Activated naive CD4-positive, alpha-beta T cell treated with anti-CD3 and anti-CD28 coated beads, Interleukin-2, amount 50 U/mL, for 72 hours (primary cell): ENCODE results near the gene TSC22D1. TPM values are rescaled to one million over a fixed set of nuclear protein-coding genes. Genes with fewer than 3 reads are reported as not detected.

Experiments used
- ATAC-seq, 2 donors: fragments of 150-1000 bp; cut with Tn5 transposase; 2 replicates each; pipeline ENCODE4 v1.10.0; 2021; ENCODE audit warnings: mild to moderate bottlenecking in 2 of 2, moderate library complexity in 2 of 2
- DNase-seq, 2 donors: peaks; one replicate each; pipeline ENCODE4 v3.0.0; 2021 to 2022; ENCODE audit warnings: low spot score in 2 of 2
- H3K27ac Mint-ChIP-seq, 2 donors: one replicate each; pipeline ENCODE4 v1.8.0; 2022; ENCODE audit warnings: mild to moderate bottlenecking in 2 of 2, mixed read lengths in 2 of 2
- H3K36me3 Mint-ChIP-seq, 2 donors: one replicate each; pipeline ENCODE4 v1.8.0; 2022; ENCODE audit warnings: mixed read lengths in 2 of 2
- H3K9me3 Mint-ChIP-seq, 2 donors: one replicate each; pipeline ENCODE4 v1.8.0; 2022; ENCODE audit warnings: mixed read lengths in 2 of 2
- total RNA-seq, 2 donors: library from RNA; stranded (reverse); gene quantifications; one replicate each; pipeline ENCODE4 v1.2.3, GENCODE V29; 2022

TSC22D1 gene
- total RNA-seq, 2 donors from 2014 or later = 7.9 to 12.7 TPM

DNA sequence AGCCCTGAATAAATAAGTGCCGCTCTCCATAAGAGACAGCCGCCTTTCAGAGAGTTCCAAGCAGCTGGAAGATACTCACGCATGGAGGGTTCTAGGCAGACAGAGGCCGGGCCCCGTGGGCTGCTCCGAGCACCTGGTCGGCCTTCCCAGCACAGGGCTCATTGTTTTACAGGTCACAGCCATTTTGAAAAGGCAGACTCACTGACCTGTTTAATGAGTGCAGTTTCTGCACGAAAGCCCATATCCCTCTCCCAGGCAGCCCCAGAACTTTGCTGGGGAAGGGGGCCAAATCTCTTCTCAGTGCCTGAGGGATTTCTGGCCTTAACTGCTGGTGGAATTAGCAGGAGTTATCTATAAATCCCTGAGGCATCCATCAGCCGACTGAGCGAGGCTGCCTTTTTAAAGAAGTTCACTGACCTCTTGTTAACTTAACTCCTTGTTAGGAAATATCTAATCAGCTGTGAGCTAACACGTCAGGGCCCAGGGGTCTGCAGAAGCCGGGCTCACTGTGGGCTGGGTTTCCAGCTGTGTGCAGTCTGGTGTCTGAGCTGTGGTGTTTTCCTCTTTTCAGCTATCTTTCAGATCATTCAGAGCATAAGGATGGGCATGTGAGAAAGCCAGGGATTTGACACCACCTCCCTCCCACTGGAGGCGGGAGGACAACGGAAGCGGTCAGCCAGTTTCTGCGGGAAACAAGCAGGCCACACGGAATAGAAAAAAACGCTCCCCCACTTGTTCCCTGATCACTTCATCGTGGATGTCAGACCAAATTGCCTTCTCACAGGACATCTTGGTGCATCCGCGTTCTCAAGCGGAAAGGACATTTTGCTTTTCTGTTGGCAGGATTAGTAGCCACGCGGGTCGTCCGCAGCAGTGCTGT, 179.2 kb downstream of the TSC22D1 start:
- no peak for ATAC-seq

DNA sequence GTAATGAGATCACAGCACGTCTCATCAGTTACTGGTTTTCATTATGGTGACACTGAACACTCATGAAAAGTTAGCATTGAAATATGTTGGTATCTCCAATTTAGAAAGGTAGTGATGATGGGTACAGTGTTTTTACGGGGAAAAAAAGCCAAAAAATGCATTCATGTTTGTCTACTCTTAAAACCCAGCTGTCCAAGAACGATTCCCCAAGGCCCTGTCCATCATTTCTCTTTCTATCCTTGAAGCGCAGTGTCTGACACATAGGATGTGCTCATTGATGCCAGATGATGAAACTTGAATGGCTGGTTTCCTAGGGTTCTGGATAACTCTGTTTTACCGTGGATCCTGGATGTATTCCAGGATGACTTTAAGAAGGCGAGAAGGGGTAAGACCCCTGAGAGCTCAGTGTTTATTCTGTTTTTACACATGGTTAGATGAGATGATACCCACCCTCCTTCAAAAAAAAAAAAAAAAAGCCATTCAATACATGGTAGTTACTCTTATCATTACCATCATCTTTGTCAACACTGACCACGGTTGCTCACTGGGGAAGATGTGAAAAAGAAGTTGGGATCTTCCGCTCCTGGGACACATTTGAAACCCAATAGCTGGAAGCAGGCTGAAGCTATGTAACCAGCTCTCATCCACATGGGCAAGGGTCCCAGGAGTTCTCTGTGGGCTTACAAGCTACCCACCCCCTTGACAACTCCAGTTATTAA, 180.0 kb downstream of the TSC22D1 start:
- Mint-ChIP-seq H3K27ac (no peak overlapping the region), H3K9me3 (no peaks in the 10 kb centered on the region)

More for the DNA sequence above, 179.2 kb downstream of the TSC22D1 start:
- Mint-ChIP-seq H3K9me3 (no peaks in the 10 kb centered on the region), H3K36me3 (no peaks in the 10 kb centered on the region), H3K27ac (no peak overlapping the region)
- no peak for DNase-seq

DNA sequence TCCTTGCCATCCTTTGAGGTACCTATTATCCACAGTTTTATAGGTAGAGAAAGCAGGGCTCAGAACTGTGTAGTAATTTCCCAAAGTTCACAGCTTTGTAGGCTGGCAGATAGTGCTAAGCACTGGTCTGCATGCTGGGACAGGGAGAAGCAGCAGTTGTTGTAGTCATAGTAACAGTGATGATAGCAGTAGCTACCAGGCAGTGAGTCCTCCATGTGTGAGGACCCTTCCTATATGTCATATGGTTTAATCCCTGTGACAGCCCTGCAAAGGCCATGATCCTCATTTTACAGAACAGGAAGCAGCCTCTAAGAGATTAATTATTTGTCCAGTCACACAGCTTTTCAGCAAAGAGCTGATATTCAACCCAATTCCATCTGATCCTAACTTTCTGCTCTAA, 181.5 kb downstream of the TSC22D1 start:
- Mint-ChIP-seq H3K36me3 (no peaks in the 10 kb centered on the region), H3K27ac (no peak overlapping the region), H3K9me3 (no peaks in the 10 kb centered on the region)
- ATAC-seq (no peak), DNase-seq (no peak)

More for the DNA sequence above, 180.0 kb downstream of the TSC22D1 start:
- no peaks in the 10 kb centered on the region for H3K36me3 Mint-ChIP-seq
- ATAC-seq (no peak), DNase-seq (no peak)

GRCh38 chr13:44393391-44393790, 182.7 kb downstream of the TSC22D1 start:
- no peak for DNase-seq
- Mint-ChIP-seq H3K27ac (no peak overlapping the region), H3K36me3 (no peaks in the 10 kb centered on the region), H3K9me3 (no peaks in the 10 kb centered on the region)
- ATAC-seq = no peak

GRCh38 chr13:44389876-44390275, 186.3 kb downstream of the TSC22D1 start:
- ATAC-seq = no peak
- Mint-ChIP-seq H3K27ac (no peak overlapping the region), H3K36me3 (no peaks in the 10 kb centered on the region), H3K9me3 (no peaks in the 10 kb centered on the region)
- no peak for DNase-seq

- no peak overlapping the region for H3K27ac Mint-ChIP-seq
- no peaks in the 10 kb centered on the region for H3K36me3 Mint-ChIP-seq
- DNase-seq = no peak
- ATAC-seq = no peak
- H3K9me3 Mint-ChIP-seq = no peaks in the 10 kb centered on the region
These were observed 187.0 kb downstream of the TSC22D1 start for GRCh38 chr13:44389060-44389666.

- Mint-ChIP-seq H3K27ac (no peak overlapping the region), H3K36me3 (no peaks in the 10 kb centered on the region), H3K9me3 (no peaks in the 10 kb centered on the region)
- DNase-seq (no peak), ATAC-seq (no peak)
These were observed 187.6 kb downstream of the TSC22D1 start for GRCh38 chr13:44388427-44389059.

- H3K27ac Mint-ChIP-seq = no peak overlapping the region
- H3K36me3 Mint-ChIP-seq = no peaks in the 10 kb centered on the region
- DNase-seq (no peak), ATAC-seq (no peak)
- no peaks in the 10 kb centered on the region for H3K9me3 Mint-ChIP-seq
These were observed 189.1 kb downstream of the TSC22D1 start for GRCh38 chr13:44386913-44387556.

DNA sequence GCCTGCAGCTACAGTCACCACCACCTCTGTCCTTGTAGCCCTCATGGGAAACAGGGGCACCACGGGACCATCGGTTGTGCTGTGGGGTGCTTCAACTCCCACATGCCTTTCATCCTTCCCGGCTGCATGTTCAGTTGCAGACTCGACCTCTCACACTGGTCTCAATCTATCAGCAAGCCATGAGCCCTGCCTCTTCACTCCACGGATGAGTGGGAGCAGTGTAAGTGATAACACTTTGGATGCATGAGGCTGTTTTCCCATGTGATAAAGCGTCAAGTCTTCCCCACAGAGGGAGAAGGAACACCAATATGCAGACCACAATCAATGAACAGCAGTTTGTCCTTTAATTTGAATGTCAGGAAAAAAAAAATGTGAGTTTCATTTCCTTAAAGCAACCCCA, 190.3 kb downstream of the TSC22D1 start:
- DNase-seq (no peak), ATAC-seq (no peak)
- no peaks in the 10 kb centered on the region for H3K9me3 Mint-ChIP-seq
- H3K27ac Mint-ChIP-seq = no peak overlapping the region
- no peaks in the 10 kb centered on the region for H3K36me3 Mint-ChIP-seq

DNA sequence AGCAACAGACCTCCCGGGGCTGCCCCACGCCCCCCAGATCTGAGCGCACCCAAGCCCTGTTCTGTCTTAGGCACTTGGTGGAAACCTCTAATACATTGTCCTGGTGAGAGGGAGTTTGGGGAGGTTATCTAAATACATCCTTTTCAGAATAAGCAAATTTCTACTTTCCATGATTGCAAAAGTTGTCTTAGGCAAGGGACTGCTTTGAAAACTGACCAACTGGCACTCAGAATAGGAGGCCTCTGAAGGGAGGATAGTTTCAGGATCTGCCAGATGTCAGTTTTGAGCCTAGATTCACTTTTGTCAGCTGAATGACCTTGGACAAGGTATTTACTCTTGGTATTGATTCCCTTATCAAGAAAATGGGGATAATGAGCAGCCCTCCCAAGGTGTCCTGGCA, 190.7 kb downstream of the TSC22D1 start:
- no peaks in the 10 kb centered on the region for H3K36me3 Mint-ChIP-seq
- H3K9me3 Mint-ChIP-seq = no peaks in the 10 kb centered on the region
- no peak overlapping the region for H3K27ac Mint-ChIP-seq
- DNase-seq (no peak), ATAC-seq (no peak)

DNA sequence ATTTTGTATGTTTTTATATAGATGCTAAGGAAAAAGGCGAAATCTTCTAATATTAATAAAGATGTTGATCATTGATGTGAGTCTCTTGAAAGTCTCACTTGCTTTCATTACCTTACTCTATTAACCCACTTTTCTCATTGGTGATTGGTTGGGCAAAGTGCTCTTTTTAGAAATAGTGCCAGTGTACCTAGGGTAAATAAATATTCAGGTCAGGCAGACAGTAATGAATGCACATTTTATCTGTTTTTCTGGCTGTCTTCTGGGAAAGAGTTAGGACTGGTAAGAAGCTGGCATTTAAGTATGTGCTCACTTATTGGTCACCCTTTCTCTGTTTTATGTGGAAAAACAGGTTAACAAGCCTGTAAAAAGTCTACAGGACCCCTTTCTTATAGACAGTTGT, 191.4 kb downstream of the TSC22D1 start:
- DNase-seq = no peak
- Mint-ChIP-seq H3K27ac (no peak overlapping the region), H3K36me3 (no peaks in the 10 kb centered on the region), H3K9me3 (no peaks in the 10 kb centered on the region)
- ATAC-seq = no peak

DNA sequence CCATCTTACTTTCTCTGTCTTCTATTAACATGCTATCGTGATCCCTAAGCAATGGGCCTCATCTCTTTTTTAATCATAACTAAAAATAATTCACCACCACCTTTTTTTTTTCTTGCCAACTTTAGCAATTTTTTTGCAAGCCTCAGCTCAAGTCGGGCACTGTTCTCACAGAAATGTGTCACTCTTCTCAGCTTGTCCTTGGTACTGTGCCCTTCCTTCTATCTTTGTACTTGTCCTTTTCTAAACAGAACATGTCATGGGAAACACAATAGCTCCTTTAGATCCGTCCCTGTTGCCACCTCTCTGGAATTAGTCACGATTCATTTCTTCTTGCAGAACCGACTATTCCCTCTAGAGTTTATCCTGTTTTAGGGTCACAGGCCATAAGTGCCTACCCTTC, 192.2 kb downstream of the TSC22D1 start:
- ATAC-seq = no peak
- no peaks in the 10 kb centered on the region for H3K9me3 Mint-ChIP-seq
- no peak for DNase-seq
- no peak overlapping the region for H3K27ac Mint-ChIP-seq
- H3K36me3 Mint-ChIP-seq = no peaks in the 10 kb centered on the region

DNA sequence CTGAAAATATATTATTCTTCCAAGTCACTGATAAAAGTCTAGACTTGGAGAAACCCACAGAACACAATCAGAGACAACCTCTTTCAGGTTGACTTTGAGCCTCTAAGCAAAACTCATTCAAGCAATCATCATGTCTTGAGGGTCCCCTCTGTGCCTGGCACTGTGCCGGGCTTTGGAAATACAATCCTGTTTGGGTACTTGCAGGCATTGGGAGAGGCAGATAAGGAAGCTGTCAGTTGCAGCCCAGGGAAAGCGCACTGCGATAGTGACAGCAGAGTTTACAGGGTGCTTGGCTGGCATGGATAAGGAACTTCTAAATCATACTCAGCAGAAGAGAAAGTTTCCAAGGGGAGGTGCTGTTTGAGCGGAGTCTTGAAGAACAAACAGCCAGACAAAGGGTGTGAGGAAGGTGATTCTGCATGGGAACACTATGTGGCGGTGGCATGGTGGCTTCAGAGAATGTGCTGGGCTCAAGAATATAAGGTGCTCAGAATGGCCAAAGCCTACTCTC, 193.4 kb downstream of the TSC22D1 start:
- no peak for ATAC-seq
- H3K9me3 Mint-ChIP-seq = no peaks in the 10 kb centered on the region
- H3K36me3 Mint-ChIP-seq = no peaks in the 10 kb centered on the region
- H3K27ac Mint-ChIP-seq = no peak overlapping the region
- no peak for DNase-seq
